ENCODE results near the gene RASD1.

The RASD1 gene

GRCh38 chr17:17526369-17526768 lies 30.2 kb upstream of the RASD1 start:
- DNase-seq: no peak

GRCh38 chr17:17525956-17526355 lies 29.8 kb upstream of the RASD1 start:
- no peak for DNase-seq

GRCh38 chr17:17525311-17525710 lies 29.1 kb upstream of the RASD1 start:
- no peak for DNase-seq

- DNase-seq: no peak
Observed at GRCh38 chr17:17523731-17524490, 27.7 kb upstream of the RASD1 start.

GRCh38 chr17:17523001-17523730 lies 27.0 kb upstream of the RASD1 start:
- DNase-seq: no peak

GRCh38 chr17:17520599-17521232 lies 24.5 kb upstream of the RASD1 start:
- DNase-seq: no peak

- no peak for DNase-seq
Observed at GRCh38 chr17:17519886-17520285, 23.7 kb upstream of the RASD1 start.

GRCh38 chr17:17518951-17519350 lies 22.8 kb upstream of the RASD1 start:
- DNase-seq: no peak

- no peak for DNase-seq
Observed at GRCh38 chr17:17518014-17518413, 21.8 kb upstream of the RASD1 start.

- no peak for DNase-seq
Observed at GRCh38 chr17:17516941-17517720, 20.9 kb upstream of the RASD1 start.

- no peak for DNase-seq
Observed at GRCh38 chr17:17515934-17516930, 20.0 kb upstream of the RASD1 start.

- no peak for DNase-seq
Observed at GRCh38 chr17:17514993-17515933, 19.1 kb upstream of the RASD1 start.

GRCh38 chr17:17514361-17514992 lies 18.3 kb upstream of the RASD1 start:
- no peak for DNase-seq

- no peak for DNase-seq
Observed at GRCh38 chr17:17513626-17514025, 17.4 kb upstream of the RASD1 start.

- DNase-seq: no peak
Observed at GRCh38 chr17:17512866-17513265, 16.7 kb upstream of the RASD1 start.

GRCh38 chr17:17511881-17512858 lies 16.0 kb upstream of the RASD1 start:
- peak; percentile 76 for DNase-seq

GRCh38 chr17:17511293-17511741 lies 15.1 kb upstream of the RASD1 start:
- no peak for DNase-seq

- no peak for DNase-seq
Observed at GRCh38 chr17:17510456-17511292, 14.5 kb upstream of the RASD1 start.
